Lung (tissue), 12 donors: ENCODE data around the gene INSM2. TPM values are rescaled to one million over a fixed set of nuclear protein-coding genes. Genes with fewer than 3 reads are reported as not detected.

Source experiments
- ATAC-seq: fragments of 200-7000 bp; cut with Tn5 transposase; one replicate; pipeline ENCODE4 v1.9.1; 2020; ENCODE audit warnings: moderate number of reproducible peaks; ENCODE audit not compliant: insufficient read depth, low FRiP score
- DNase-seq, 3 donors: peaks; one replicate each; pipeline ENCODE4 v3.0.0-alpha.2; 2013 to 2017
- H3K27ac ChIP-seq, 2 donors: one replicate each; pipeline ENCODE4 v1.5.1; 2013; ENCODE audit warnings: mild to moderate bottlenecking in 2 of 2, moderate library complexity in 2 of 2, control low read depth in 1 of 2, inconsistent platforms in 1 of 2, low read depth in 1 of 2, low read length in 1 of 2
- H3K27me3 ChIP-seq, 3 donors: one replicate each; pipeline ENCODE4 v1.5.1; 2013; ENCODE audit warnings: low read length in 2 of 3; ENCODE audit not compliant: control insufficient read depth in 3 of 3, insufficient read depth in 3 of 3
- H3K36me3 ChIP-seq, 4 donors: one replicate each; pipeline ENCODE4 v1.5.1; 2013; ENCODE audit warnings: low read length in 4 of 4, mild to moderate bottlenecking in 1 of 4, moderate library complexity in 1 of 4; ENCODE audit not compliant: control insufficient read depth in 4 of 4, insufficient read depth in 4 of 4
- H3K4me1 ChIP-seq, 5 donors: one replicate each; pipeline ENCODE4 v1.5.1; 2013; ENCODE audit warnings: low read length in 5 of 5, mild to moderate bottlenecking in 2 of 5, moderate library complexity in 1 of 5; ENCODE audit not compliant: control insufficient read depth in 5 of 5, insufficient read depth in 5 of 5
- H3K4me3 ChIP-seq: one replicate; pipeline ENCODE4 v1.5.1; 2013; ENCODE audit warnings: mild to moderate bottlenecking, control low read depth, moderate library complexity
- H3K9ac ChIP-seq, 2 donors: one replicate each; pipeline ENCODE4 v1.5.1; 2013; ENCODE audit warnings: low read length in 2 of 2, control low read depth in 1 of 2; ENCODE audit not compliant: insufficient read depth in 1 of 2
- H3K9me3 ChIP-seq, 4 donors: one replicate each; pipeline ENCODE4 v1.5.1; 2013; ENCODE audit warnings: low read length in 3 of 4, mild to moderate bottlenecking in 1 of 4, moderate library complexity in 1 of 4; ENCODE audit not compliant: control insufficient read depth in 4 of 4, insufficient read depth in 3 of 4
- WGBS, 2 donors: extraction: QIAGEN DNeasy Blood & Tissue Kit; methylation state at CpG; one replicate each; pipeline ENCODE4 v1.1.7; 2013; 5-methylcytosine and 5-hydroxymethylcytosine counted together
- polyA plus RNA-seq, 2 donors: library from polyadenylated mRNA; stranded (reverse); fragments of 200-250 nt; gene quantifications; one replicate each; pipeline ENCODE4 v1.2.1, GENCODE V29; 2013
- total RNA-seq, 2 donors: library from RNA; depleted of rRNA in 1 of 2; stranded (reverse); fragments of >200 nt in 1 of 2; gene quantifications; one replicate each; pipeline ENCODE4 v1.2.1, GENCODE V29; 2014 to 2021
- TF ChIP-seq, protein P1 (sequence below): IDR thresholded peaks from 2 replicates; pipeline ENCODE4 v1.5.1; 2012; ENCODE audit warnings: mild to moderate bottlenecking; ENCODE audit errors: control extremely low read depth, extremely low read depth
- donor health status: control.
- donor health status: control.
- donor health status: Bipolar disorder and iron deficiency.
- donor health status: healthy.
- donor health status: DM: yes; HTN: yes; CAD: no.

Gene INSM2
- total and polyA plus RNA-seq, 4 donors, result 0.02 to 0.17 (median 0.07) TPM

DNA sequence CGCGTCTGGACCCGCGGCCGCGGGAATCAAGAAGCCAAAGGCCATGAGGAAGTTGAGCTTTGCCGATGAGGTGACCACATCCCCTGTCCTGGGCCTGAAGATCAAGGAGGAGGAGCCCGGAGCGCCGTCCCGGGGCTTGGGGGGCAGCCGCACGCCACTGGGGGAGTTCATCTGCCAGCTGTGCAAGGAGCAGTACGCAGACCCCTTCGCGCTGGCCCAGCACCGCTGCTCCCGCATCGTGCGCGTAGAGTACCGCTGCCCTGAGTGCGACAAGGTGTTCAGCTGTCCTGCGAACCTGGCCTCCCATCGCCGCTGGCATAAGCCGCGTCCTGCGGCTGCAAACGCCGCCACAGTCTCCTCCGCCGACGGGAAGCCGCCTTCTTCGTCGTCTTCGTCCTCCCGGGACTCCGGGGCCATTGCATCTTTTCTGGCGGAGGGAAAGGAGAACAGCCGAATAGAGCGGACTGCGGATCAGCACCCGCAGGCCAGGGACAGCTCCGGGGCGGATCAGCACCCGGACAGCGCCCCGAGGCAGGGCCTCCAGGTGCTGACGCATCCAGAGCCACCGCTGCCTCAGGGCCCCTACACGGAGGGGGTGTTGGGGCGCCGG lies 1.0 kb downstream of the INSM2 start:
- TF ChIP-seq, protein P1, sequence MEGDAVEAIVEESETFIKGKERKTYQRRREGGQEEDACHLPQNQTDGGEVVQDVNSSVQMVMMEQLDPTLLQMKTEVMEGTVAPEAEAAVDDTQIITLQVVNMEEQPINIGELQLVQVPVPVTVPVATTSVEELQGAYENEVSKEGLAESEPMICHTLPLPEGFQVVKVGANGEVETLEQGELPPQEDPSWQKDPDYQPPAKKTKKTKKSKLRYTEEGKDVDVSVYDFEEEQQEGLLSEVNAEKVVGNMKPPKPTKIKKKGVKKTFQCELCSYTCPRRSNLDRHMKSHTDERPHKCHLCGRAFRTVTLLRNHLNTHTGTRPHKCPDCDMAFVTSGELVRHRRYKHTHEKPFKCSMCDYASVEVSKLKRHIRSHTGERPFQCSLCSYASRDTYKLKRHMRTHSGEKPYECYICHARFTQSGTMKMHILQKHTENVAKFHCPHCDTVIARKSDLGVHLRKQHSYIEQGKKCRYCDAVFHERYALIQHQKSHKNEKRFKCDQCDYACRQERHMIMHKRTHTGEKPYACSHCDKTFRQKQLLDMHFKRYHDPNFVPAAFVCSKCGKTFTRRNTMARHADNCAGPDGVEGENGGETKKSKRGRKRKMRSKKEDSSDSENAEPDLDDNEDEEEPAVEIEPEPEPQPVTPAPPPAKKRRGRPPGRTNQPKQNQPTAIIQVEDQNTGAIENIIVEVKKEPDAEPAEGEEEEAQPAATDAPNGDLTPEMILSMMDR, result no peak

GRCh38 chr14:35535483-35536112 lies 1.6 kb downstream of the INSM2 start:
- no peak overlapping the region for H3K4me3 ChIP-seq
- peaks cover 0 to 5% (median under 1%) of the 10 kb centered on the region in 4 donors for H3K36me3 ChIP-seq
- peaks cover 0 to 2% (median 0%) of the 10 kb centered on the region in 4 donors for H3K9me3 ChIP-seq
- peaks cover 0 to 38% (median 32%) of the 10 kb centered on the region in 3 donors for H3K27me3 ChIP-seq
- no peak overlapping the region for H3K9ac ChIP-seq
- TF ChIP-seq, protein P1, result no peak
- no peak for ATAC-seq
- DNase-seq, result no peak
- 9 to 13% methylated on average over 37 of the region's 37 CpGs for WGBS, 2 donors
- peaks cover 0 to 22% (median 9%) of the 10 kb centered on the region in 5 donors for H3K4me1 ChIP-seq
- no peak overlapping the region for H3K27ac ChIP-seq

More for the DNA sequence above, 1.0 kb downstream of the INSM2 start:
- ATAC-seq, result peak; percentile 86
- H3K36me3 ChIP-seq, result peaks cover 0 to 5% (median under 1%) of the 10 kb centered on the region in 4 donors
- H3K9me3 ChIP-seq, result peaks cover 0 to 2% (median 0%) of the 10 kb centered on the region in 4 donors
- no peak overlapping the region for H3K4me3 ChIP-seq
- peak; percentile 74 to 85 (median 84) for DNase-seq
- peaks cover 0 to 43% (median 38%) of the 10 kb centered on the region in 3 donors for H3K27me3 ChIP-seq
- WGBS, 2 donors, result 2 to 4% methylated on average over 52 to 55 of the region's 55 CpGs
- H3K4me1 ChIP-seq, result peaks cover 0 to 22% (median 9%) of the 10 kb centered on the region in 5 donors
- H3K27ac ChIP-seq, result no peak overlapping the region
- H3K9ac ChIP-seq, result no peak overlapping the region

DNA sequence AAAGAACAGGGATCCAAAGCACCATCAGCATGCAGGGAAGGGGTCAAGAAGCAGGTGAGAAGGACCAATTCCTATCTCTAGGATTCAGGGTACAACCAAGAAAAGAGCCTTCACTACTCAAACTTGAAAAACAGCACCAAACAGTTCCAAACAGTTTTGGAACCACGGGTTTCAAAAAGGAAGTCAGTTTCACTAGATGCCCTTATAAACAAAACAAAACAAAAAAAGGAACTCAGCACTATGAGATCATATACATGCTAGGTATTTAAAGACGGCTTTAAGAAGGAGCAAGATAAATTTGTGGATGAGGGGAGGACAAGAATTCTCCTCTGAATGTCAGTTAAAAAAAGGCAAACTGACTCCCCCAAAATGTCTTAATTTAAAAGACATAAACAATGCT lies 6.0 kb downstream of the INSM2 start:
- no peaks in the 10 kb centered on the region for H3K9me3 ChIP-seq
- 52 to 55% methylated on average over 2 of the region's 2 CpGs for WGBS, 2 donors
- H3K4me3 ChIP-seq, result no peak overlapping the region
- H3K36me3 ChIP-seq, result peaks cover 0 to 9% (median 3%) of the 10 kb centered on the region in 4 donors
- no peak overlapping the region for H3K27ac ChIP-seq
- TF ChIP-seq, protein P1, result no peak
- peaks cover 0 to 6% (median 4%) of the 10 kb centered on the region in 5 donors for H3K4me1 ChIP-seq
- ATAC-seq (no peak), DNase-seq (no peak)
- H3K9ac ChIP-seq, result no peak overlapping the region
- peaks cover 0 to 7% (median 6%) of the 10 kb centered on the region in 3 donors for H3K27me3 ChIP-seq
